SU-DHL-6 (cell line): Measurements from ENCODE around the gene TUBA4A.

Experiments
- CTCF ChIP-seq: fragments of 200-600 bp; sonication (generic); IDR thresholded peaks from one replicate; pipeline ENCODE4 v1.5.1; 2017; ENCODE audit warnings: antibody characterized with exemption, mild to moderate bottlenecking, low read length, moderate library complexity; ENCODE audit not compliant: insufficient read depth, poor library complexity, severe bottlenecking
- EZH2phosphoT487 ChIP-seq: fragments of 200-600 bp; sonication (generic), shearing (Covaris generic); conservative IDR thresholded peaks from 2 replicates; pipeline ENCODE4 v1.6.1; 2018; ENCODE audit warnings: mild to moderate bottlenecking, antibody characterized with exemption, low read length, moderate library complexity, mixed read lengths

GRCh38 chr2:219298759-219299371 is 45.1 kb upstream of the TUBA4A start:
- TF ChIP-seq CTCF (peak; percentile 84), EZH2phosphoT487 (no peak)
